DMS114 treated with DMSO at 0.1 percent for 48 hours (cell line): ENCODE measurements around the gene FHIP1B.
"Not testable (repeated sequence)": the region's sequence is repeated elsewhere in the genome, so short reads cannot be mapped to it uniquely, and the experiment has no call there.

Experiments used
- DNase-seq: peaks from one replicate; lab custom pipeline; 2025; ENCODE audit not compliant: unreplicated experiment; lab: John Stamatoyannopoulos, UW

The FHIP1B gene

DNA sequence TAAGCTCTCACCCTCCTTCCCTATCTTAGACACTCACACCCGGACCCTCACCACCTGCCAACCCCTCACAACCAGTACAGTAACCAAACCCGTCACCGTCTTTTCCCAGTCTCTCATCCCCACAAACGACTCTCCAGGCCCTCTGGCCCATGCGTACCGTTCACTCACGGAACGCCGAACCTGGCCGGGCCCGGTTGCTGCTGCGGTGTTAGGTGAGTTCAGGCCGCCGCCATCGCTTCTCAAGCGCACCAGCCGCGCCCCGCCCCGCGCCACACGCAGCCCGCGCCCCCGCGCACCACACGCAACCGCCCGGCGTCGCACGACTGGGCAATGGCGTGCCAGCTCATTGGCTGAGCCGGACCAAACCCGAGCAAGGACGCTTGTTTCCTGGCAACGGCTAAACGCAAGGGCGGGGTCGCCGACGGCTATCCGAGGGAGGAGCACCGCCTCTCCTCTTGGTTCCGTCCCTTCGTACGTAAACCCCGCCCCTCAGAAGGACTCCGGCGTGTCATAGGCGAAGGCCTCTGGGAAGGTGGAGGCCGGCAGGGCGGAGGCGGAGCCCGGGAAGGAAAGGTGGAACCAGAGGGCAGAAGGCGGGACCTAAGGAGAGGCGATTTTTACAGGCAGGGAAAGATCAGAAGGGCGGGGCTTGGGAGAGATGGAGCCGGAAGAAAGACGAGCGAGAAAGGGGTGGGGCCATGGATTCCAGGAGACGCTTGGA is at the start of gene FHIP1B:
FHIP1B (minus strand) TSS at position 250 of the 721 bp plus-strand sequence. CDS start 10,120 bp downstream, outside the sequence.
- DNase-seq: peak; percentile 97

DNA sequence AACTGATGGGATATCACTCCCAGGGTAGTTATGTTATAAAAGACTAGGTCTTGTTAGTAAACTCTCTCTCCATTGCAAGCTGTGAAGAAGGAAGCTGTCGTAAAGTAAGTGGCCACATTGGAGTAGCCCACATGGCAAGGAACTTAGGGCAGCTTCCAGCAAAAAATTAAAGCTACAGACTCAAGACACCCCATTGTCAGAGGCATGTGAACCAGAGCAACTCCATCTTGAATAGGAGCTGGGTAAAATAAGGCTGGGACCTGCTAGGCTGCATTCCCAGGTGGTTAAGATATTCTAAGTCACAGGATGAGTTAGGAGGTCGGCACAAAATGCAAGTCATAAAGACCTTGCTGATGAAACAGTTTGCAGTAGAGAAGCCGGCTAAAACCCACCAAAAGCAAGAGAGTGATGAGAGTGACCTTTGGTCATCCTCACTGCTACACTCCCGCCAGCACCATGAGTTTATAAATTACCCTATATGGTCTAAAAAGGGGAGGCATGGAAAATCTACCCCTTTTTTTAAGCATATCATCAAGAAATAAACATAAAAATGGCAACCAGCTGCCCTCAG is 49.1 kb upstream of the FHIP1B start:
- DNase-seq: no peak

DNA sequence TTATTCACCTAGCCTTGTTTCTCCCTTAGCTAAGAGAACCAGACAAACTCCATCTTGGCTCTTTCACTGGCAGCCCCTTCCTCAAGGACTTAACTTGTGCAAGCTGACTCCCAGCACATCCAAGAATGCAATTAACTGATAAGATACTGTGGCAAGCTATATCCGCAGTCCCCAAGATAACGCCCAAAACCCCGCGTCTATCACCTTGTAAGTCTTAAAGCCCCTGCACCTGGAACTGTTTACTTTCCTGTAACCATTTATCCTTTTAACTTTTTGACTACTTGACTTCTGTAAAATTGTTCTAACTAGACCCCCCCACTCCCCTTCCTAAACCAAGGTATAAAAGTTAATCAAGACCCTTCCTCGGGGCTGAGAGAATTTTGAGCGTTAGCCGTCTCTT is 46.4 kb upstream of the FHIP1B start:
- DNase-seq: not testable (repeated sequence)

DNA sequence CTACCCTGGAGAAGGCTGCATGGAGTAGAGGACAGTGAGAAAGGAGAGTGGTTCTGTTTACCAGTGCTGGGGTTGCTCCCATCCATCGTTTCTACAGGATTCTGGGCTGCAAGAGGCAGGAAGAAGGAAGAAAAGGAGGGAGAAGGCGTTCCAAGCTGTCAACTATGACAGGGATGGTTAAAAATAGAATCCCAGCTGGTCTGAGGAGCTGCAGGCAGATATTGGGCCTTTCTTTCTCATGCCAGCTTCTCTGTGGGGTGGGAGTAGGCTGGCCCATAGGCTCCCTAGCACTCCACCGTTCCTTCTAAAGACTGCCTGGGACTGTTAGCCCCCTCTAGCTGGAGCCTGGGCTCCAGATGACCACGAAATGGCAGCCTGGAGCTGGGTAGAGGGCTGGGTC is 38.8 kb upstream of the FHIP1B start:
- no peak for DNase-seq

DNA sequence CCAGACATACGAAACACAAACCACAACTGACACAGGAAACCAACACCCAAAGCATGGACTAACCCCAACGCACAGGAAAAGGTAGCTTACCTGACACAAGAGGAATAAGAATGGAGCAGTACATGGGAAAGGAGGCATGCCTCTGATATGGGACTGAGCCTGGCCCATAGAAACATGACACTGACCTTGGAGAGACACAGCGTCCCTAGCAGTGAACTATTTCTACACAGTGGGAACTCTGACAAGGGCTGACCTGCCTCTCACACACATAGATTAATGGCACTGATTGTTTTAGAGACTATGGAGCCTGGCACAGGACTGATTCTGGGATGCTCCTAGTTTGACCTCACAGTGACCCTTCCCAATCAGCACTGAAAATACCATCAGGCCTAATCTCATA is 37.2 kb upstream of the FHIP1B start:
- no peak for DNase-seq

DNA sequence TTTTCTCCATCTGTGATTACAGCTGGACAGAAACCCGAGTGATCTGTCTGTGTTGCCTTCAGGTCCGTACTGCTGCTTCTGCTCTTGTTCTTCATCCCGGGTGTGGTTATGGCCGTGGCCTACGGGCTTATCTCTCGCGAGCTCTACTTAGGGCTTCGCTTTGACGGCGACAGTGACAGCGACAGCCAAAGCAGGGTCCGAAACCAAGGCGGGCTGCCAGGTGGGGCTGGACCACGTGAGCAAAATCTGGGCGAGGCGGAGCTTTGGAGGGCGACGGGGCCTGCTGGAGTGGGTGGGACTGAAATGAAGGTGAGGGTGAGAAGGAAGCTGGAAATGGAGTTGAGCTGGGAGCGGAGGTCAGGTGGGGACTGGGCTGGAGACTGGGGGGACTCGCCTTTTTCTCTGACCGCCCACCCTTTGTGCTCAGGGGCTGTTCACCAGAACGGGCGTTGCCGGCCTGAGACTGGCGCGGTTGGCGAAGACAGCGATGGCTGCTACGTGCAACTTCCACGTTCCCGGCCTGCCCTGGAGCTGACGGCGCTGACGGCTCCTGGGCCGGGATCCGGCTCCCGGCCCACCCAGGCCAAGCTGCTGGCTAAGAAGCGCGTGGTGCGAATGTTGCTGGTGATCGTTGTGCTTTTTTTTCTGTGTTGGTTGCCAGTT is 36.3 kb upstream of the FHIP1B start:
- DNase-seq: no peak

DNA sequence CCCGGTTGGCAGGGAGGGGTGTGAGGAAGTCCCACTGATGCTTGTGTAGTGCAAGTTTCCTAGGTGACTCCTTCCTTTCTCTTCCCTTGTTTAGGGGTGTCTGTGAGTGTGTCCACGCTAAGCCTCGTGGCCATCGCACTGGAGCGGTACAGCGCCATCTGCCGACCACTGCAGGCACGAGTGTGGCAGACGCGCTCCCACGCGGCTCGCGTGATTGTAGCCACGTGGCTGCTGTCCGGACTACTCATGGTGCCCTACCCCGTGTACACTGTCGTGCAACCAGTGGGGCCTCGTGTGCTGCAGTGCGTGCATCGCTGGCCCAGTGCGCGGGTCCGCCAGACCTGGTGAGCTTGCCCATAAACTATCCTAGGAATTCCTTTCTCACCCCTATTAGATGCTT is 35.6 kb upstream of the FHIP1B start:
- DNase-seq: no peak

DNA sequence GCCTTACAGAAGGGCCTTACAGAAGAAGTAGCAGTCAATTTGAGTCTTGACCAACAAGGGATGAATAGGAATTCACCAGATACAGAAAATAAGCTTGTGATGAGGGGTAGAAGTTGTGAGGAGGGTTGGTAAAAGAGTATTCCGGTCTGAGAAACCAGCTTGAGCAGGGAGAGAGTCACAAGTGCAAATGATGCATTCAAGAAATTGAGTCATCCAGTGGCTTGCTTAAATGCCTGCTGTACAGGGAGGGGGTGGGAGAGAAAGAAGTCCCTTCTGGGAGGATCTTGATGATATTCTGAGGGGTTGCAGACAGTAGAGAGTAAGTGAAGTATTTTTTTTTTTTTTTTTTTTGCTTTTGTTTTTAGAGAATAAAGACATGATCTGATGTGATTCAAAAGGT is 34.4 kb upstream of the FHIP1B start:
- DNase-seq: no peak

DNA sequence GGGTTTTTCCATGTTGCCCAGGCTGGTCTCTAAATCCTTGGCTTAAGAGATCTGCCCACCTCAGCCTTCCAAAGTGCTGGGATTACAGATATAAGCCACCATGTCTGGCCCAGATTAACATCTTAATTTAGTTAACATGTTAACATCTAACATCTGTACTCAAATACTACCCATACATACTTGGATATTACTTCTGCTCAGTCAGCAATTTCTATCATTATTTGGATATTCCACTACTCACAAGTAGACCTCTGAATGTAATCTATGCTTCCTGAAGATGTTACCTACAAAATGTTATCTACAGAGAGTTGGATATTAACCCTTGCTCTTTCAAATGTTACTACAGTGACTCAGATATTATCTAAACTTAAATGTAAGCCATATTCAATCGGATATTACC is 29.2 kb upstream of the FHIP1B start:
- DNase-seq: no peak

DNA sequence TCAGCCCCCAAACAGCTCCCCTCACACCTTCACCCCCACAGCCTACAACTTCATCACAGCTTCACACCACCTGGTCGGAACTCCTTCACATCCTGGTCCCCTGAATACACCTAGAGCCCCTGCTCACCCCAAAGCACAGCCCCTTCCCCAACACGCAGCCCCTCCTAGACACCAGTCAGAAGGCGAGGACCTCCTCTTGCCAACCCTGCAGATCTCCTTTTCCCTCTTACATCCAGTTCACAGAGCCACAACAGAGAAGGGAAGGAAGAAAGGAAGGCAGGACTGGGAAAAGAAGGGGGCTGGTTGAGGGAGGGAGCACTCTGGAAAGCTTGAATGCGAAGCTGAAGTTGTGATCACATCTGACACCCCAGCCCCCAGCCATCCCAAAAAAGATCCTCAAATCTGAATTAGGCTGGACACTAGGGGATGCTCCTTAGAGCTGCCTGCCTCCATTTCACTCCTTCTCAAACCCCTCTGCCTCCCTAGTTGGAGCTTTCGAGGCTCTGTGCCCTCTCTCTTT is 25.8 kb upstream of the FHIP1B start:
- no peak for DNase-seq

DNA sequence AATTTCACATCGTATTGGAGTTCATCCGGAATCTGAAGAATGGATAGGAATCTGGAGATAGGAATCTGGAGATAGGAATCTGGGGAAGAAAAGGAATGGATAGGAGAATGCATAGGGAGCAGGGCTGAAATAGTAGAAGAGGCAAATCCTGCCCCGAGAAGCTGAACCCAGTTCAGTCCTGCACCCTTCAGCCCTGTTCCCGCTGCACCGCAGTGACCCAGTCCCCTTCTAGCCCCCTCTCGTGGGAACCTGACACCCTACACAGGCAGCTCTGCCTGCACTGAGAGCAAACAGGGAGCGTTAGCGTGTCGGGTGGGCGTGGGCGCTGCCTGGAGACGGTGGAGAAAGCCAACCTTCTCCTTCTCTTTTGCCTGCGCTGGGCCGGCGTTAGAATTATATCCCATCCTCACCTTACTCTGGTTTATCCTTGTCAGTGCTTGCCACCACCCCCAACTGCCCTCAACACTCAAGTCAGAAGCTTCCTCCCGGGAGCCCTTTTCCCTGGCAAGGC is 24.2 kb upstream of the FHIP1B start:
- DNase-seq: no peak

DNA sequence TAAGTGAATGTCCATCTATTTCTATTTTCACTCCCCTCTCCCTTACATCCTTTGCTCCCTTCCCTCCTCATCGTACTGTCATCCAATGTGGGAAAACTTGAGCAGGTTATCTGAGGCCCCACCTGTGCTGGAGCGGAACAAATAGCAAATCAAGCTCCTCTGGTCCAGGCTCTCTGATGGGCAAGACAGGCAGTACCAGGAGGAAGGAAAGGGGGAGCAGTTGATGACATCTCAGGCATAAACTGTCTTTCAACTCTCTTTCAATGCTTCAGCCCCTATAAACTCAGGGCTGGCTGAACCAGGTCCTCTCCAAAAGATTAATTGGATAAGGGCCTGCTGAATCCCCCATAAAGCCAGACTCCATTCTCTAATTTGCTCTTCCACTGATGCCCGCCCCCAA is 23.7 kb upstream of the FHIP1B start:
- DNase-seq: no peak

DNA sequence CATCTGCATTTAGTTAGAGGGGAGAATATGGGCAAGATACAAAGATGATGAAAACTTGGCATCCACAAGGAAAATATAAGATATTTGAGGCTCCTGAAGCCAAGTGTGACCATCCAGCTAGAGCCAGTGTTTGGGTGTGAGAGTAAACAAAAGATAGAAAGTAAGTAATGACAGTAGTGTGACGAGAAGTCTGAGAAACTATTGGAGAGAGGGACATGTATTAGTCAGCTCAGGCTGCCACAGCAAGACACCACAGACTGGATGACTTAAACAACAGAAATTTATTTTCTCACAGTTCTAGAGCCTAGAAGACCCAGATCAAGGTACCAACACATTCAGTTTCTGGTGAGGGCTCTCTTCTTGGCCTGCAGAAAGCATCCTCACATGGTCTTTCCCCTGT is 18.8 kb upstream of the FHIP1B start:
- DNase-seq: no peak

DNA sequence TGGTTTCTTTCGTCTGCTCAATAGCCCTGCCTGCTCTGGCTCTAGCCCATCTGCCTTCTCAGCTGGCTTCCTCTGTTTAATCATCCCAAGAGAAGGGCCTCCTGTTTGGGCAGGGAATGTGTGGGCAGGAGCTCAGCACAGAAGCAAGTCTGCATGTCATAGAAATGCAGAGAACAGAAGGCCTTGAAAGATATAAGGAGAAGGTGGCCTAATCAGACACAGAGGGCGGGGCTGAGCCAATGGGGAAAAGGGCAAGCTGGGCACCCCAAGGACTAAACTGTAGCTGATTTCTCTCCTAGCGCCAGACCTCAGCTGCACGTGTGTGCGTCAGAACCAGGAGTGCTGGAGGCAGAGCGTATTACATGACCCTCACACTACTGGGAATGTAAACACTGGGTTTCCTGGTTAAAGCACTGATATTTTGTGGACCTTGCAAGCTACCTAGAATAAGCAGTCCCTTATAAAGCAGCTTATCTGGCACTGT is 17.6 kb upstream of the FHIP1B start:
- no peak for DNase-seq

DNA sequence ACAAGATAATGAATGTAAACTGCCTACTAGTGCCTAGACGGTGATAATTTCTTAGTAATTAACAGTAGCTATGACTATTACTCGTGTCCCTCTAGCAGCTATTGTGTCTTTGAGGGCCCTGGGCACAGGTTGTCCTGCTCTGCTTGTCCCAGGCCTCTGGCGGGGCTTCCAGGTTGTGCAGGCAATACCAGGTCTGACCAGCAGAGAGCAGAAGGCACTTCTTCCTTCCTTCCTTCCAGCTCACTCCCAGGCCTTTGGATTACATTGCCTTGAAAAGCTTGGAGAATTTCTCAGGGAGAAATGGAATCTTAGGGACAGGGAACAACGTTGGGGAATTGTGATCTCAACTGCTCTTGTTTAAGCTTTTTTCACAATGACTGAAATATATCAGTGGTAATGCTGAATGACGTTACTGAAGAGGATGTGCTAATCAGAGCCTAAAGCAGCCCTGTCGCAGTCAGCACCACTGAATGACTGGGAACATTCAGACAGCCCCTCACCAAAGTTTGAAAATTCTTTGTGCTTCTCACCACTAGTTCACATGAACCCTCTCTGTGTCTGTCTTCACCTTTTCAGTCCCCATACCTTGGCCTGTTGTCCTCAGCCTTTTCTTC is 16.8 kb upstream of the FHIP1B start:
- DNase-seq: peak; percentile 10

DNA sequence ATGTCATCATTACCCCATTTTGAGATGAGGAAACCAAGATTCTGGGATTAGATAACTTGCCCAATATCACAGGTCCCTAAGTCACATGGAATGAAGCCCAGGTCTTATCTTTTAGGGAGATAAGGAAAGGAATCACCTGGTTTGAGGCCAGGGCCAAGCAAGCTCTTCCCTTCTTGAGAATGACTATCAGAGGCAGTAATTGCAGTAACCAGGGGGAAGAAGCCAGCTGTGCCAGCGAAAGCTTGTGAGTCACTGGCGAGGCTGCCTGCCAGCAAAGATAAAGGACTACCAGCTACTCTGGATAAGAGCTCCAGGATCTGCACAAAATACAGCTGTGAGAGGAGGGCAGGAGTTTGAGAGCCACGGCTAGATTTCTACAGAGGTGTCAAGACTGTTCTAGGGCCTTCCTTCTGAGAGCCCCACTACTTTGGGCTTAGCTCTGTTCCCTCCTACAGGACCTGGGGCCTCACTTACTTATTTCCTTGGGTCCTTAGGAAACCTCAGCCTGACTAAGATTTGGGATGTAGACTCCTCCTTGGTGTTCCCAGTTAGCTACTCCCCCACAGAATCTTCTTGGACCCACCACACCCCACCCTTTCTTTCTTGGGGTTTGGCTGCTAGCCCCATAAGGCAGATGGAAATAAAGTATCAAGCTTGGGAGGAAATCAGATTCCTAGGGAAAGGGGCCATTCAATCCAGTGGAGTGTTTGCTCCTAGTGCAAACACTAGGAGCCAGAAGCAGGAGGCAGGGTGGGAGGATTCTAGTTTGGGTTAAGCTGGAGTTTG is 15.5 kb upstream of the FHIP1B start:
- DNase-seq: no peak

DNA sequence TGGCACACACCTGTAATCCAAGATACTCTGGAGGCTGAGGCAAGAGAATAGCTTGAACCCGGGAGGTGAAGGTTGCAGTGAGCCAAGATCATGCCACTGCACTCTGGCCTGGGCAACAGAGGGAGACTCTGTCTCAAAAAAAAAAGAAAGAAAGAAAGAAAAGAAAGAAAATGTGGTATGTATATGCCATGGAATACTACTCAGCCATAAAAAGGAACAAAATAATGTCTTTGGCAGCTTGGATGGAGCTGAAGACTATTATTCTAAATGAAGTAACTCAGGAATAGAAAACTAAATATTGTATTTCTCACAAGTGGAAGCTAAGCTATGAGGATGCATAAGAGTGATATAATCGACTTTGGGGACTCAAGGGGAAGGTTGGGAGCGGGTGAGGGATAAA is 14.5 kb upstream of the FHIP1B start:
- not testable (repeated sequence) for DNase-seq

DNA sequence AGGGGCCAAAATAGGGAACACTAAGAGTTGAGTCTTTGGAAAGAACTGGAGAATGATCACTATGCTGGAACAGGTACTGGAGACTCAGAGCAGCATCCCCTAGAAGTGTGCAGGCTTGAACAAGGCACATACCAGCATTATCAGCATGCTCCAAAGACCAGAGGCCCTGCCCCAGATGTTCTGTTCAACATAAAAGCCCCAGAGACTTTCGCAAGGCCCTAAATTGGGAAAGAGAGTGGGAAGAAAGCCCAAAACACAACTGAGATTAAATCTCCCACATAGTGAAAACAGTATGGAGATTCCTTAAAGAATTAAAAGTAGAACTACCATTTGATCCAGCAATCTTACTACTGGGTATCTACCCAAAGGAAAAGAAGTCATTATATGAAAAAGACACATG is 13.8 kb upstream of the FHIP1B start:
- DNase-seq: no peak

DNA sequence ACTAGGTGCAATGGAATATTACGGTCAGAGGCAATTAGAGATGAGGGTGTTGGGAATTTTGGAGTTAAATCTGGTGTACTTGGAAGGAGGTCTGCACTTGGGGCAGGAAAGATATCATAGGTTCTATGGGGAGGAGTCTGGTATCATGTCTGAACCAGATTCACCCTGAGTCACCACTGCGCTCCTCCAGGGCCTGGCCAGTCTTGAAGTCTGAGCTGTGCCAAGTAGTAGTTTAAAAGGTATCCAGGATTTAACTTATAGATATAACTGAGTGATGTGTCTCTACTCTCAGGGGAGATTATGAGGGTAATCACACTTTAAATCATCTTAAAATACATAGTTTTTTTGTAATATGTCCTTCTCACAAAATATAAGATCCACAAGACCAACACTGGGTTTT is 11.1 kb upstream of the FHIP1B start:
- DNase-seq: no peak

DNA sequence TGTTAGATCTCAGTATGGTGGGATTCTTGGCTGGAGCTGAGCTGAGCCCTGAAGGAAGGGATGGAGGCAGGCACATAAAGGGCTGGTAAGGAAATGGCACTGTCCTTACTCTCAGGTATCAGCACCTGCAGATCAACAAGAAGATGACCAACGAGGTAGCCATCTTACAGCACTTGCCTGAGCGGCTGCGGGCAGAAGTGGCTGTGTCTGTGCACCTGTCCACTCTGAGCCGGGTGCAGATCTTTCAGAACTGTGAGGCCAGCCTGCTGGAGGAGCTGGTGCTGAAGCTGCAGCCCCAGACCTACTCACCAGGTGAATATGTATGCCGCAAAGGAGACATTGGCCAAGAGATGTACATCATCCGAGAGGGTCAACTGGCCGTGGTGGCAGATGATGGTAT is 6.9 kb upstream of the FHIP1B start:
- DNase-seq: no peak

DNA sequence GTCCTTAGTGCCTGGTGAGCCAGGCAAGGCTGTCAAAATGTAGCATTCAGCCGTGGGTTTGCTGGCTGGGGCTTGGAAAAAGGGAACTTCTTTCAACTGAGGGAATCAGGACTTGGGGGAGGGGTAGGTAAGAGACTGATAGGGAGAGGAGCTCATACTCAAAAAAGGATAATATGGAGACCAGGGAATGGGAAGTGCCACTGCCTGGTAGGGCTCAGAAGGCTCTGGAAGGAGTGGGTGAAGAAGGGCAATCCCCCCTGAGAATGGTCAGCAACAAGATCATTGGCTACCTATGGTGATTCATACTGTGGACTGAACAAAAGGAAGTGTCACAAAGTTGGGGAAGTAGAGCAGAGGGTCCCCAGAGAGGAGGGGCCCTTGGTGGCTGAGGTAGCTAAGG is 6.3 kb upstream of the FHIP1B start:
- DNase-seq: no peak
